Measurements from ENCODE around the gene TES.

Gene TES

DNA sequence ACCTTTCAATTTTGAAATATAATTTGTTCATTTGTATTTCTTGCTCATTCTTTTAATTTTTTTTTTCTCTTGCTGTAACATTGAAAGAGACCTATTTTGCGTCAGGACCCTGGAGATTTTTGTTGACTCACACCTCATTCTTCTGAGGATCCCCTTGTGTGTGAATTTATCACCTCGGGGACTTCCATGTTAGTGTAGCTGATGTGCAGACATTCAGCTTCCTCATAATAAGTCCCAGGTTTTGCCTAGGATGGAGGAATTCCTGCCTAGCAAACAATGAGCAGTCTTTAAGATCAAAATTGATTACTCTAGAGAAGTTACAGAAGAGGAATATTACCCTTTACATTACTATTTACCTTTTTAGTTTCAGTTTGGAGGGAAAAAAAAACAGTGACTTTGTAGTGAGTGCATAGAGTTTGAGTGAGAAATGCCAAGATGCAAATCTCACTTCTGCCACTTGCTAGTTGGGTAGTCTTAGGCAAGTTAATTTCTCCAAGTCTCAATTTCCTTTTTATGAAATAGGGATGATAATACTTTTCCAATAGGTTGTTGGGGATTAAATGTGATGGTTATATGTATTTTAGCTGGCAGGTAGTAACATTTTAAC lies 14.3 kb downstream of the TES start:
- Histone ChIP-seq H3K9me3 (ENCODE audit: control insufficient read depth, low read length) (no peaks in the 10 kb centered on the region), H3K4me3 (ENCODE audit: low read length) (no peak overlapping the region), H3K9ac (ENCODE audit: low read length) (no peak overlapping the region), H3K36me3 (ENCODE audit: control insufficient read depth, insufficient read depth, low read length, severe bottlenecking) (no peaks in the 10 kb centered on the region), H3K27me3 (replicated peaks; ENCODE audit: control insufficient read depth, insufficient read depth, low read length) (no peaks in the 10 kb centered on the region), H3K4me1 (ENCODE audit: control insufficient read depth, insufficient read depth, low read length) (peaks cover 23% of the 10 kb centered on the region)
- DNase-seq (ENCODE audit: low read depth): no peak

DNA sequence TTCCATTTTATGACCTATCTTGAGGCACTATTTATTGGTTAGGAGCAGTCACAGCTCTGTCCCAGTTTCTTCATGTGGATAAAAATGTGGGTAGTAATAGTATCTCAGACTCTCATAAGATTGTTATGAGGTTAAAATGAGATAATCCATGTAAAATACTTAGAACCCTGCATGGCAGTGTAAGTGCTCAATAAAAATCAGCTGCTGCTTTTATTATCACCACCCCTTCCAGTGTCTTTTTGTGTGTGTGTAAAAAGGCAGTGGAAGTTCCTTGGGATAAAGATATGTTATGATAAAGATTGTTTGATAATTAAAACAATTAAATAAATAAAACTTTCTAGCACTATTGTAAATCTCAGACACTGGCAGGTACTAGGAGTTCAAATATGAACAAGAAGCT lies 15.5 kb downstream of the TES start:
- no peak for DNase-seq (ENCODE audit: low read depth)
- H3K4me1 ChIP-seq (ENCODE audit: control insufficient read depth, insufficient read depth, low read length): peaks cover 36% of the 10 kb centered on the region
- no peaks in the 10 kb centered on the region for H3K27me3 ChIP-seq (replicated peaks; ENCODE audit: control insufficient read depth, insufficient read depth, low read length)
- no peak overlapping the region for H3K4me3 ChIP-seq (ENCODE audit: low read length)
- no peak overlapping the region for H3K9ac ChIP-seq (ENCODE audit: low read length)
- no peaks in the 10 kb centered on the region for H3K36me3 ChIP-seq (ENCODE audit: control insufficient read depth, insufficient read depth, low read length, severe bottlenecking)
- no peaks in the 10 kb centered on the region for H3K9me3 ChIP-seq (ENCODE audit: control insufficient read depth, low read length)

DNA sequence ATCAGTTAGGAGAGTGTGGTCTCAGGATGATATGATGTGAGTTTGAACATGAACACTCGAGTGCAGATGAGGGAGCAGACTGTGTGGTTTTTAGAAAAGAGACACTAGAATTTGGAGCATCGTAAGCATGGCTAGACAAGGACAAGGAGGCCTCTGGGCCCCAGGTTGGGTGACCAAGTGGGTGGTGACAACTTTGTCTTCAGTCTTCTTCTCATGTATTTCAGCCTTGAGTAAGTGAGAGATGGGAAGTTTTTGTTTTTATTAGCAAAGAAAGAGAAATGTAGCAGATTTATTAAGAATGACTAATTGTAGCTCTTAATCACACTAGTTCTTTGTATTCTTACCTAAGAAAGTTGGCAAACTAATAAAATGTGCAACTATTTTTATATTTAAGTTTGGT lies 16.3 kb downstream of the TES start:
- Histone ChIP-seq H3K9me3 (ENCODE audit: control insufficient read depth, low read length) (no peaks in the 10 kb centered on the region), H3K9ac (ENCODE audit: low read length) (no peak overlapping the region), H3K27me3 (replicated peaks; ENCODE audit: control insufficient read depth, insufficient read depth, low read length) (no peaks in the 10 kb centered on the region), H3K4me3 (ENCODE audit: low read length) (no peak overlapping the region), H3K4me1 (ENCODE audit: control insufficient read depth, insufficient read depth, low read length) (peaks cover 43% of the 10 kb centered on the region), H3K36me3 (ENCODE audit: control insufficient read depth, insufficient read depth, low read length, severe bottlenecking) (no peaks in the 10 kb centered on the region)
- no peak for DNase-seq (ENCODE audit: low read depth)

DNA sequence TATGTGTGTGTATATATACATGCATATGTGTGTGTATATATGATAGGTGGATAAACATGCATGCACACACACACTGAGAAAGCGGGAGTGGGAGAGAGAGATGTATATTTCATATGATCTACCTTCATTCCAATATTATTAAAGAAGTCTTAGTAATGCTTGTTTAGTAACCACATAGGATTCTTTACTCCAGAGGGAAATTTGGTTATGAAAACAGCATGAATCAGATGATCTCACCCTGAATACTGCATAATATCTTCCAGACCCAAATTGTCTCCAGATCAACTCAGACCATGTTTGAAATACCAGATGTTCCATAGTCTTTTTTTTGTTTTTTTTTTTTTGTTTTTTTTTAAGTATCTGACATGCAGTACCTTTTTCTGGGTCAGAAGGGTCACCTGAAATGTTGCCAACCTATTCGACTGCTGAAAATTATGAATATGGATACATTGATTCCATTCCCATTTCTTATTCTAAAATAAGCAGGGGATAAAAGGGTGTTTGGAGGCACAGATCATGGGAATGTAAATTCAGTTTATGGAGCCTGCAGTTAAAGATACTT lies 17.4 kb downstream of the TES start:
- peaks cover 54% of the 10 kb centered on the region for H3K4me1 ChIP-seq (ENCODE audit: control insufficient read depth, insufficient read depth, low read length)
- H3K4me3 ChIP-seq (ENCODE audit: low read length): peak overlapping the region; percentile 38
- no peaks in the 10 kb centered on the region for H3K36me3 ChIP-seq (ENCODE audit: control insufficient read depth, insufficient read depth, low read length, severe bottlenecking)
- H3K9ac ChIP-seq (ENCODE audit: low read length): no peak overlapping the region
- no peaks in the 10 kb centered on the region for H3K27me3 ChIP-seq (replicated peaks; ENCODE audit: control insufficient read depth, insufficient read depth, low read length)
- H3K9me3 ChIP-seq (ENCODE audit: control insufficient read depth, low read length): no peaks in the 10 kb centered on the region
- peak; percentile 93 for DNase-seq (ENCODE audit: low read depth)

DNA sequence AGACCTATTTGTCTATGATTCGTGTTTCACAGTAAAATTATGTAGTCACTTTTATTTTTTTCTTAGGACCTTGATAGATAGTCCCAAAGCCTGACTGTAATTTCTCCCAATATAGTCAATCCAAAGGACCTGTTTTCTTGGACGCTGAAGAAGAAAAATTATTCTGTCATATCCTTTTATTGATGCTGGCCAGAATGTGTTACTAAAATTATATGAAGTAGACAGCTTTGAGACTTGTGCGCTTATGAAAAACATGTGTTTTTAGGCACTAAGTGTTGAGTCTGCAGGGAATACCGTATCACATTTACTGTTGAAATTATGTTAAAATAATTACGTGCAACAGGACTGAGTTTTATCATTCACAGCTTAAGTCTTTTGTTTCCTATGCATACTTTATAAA lies 17.9 kb downstream of the TES start:
- DNase-seq (ENCODE audit: low read depth): no peak
- H3K9ac ChIP-seq (ENCODE audit: low read length): no peak overlapping the region
- no peaks in the 10 kb centered on the region for H3K36me3 ChIP-seq (ENCODE audit: control insufficient read depth, insufficient read depth, low read length, severe bottlenecking)
- no peak overlapping the region for H3K4me3 ChIP-seq (ENCODE audit: low read length)
- no peaks in the 10 kb centered on the region for H3K9me3 ChIP-seq (ENCODE audit: control insufficient read depth, low read length)
- H3K4me1 ChIP-seq (ENCODE audit: control insufficient read depth, insufficient read depth, low read length): peaks cover 58% of the 10 kb centered on the region
- H3K27me3 ChIP-seq (replicated peaks; ENCODE audit: control insufficient read depth, insufficient read depth, low read length): no peaks in the 10 kb centered on the region

DNA sequence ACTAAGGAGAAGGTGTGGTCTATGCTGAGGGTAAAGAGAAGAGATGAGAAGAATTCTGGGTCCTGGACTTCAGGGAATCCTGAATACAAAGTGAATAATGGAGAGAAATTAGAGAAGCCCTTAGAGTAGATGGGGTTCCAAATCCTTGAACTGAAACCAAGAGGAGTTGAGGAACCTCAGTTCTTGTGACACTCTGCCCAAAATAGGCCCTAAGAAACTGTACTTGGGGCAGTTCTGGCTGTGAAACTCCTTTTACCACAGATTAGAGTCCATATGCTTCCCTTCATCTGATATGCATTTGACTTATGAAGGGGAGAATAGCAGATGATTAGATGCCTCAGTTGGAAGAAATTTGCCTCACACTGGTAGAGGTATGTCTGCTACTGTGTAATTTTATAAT lies 19.0 kb downstream of the TES start:
- H3K4me3 ChIP-seq (ENCODE audit: low read length): no peak overlapping the region
- H3K4me1 ChIP-seq (ENCODE audit: control insufficient read depth, insufficient read depth, low read length): peaks cover 58% of the 10 kb centered on the region
- H3K27me3 ChIP-seq (replicated peaks; ENCODE audit: control insufficient read depth, insufficient read depth, low read length): no peaks in the 10 kb centered on the region
- no peaks in the 10 kb centered on the region for H3K36me3 ChIP-seq (ENCODE audit: control insufficient read depth, insufficient read depth, low read length, severe bottlenecking)
- DNase-seq (ENCODE audit: low read depth): no peak
- H3K9me3 ChIP-seq (ENCODE audit: control insufficient read depth, low read length): no peaks in the 10 kb centered on the region
- no peak overlapping the region for H3K9ac ChIP-seq (ENCODE audit: low read length)

DNA sequence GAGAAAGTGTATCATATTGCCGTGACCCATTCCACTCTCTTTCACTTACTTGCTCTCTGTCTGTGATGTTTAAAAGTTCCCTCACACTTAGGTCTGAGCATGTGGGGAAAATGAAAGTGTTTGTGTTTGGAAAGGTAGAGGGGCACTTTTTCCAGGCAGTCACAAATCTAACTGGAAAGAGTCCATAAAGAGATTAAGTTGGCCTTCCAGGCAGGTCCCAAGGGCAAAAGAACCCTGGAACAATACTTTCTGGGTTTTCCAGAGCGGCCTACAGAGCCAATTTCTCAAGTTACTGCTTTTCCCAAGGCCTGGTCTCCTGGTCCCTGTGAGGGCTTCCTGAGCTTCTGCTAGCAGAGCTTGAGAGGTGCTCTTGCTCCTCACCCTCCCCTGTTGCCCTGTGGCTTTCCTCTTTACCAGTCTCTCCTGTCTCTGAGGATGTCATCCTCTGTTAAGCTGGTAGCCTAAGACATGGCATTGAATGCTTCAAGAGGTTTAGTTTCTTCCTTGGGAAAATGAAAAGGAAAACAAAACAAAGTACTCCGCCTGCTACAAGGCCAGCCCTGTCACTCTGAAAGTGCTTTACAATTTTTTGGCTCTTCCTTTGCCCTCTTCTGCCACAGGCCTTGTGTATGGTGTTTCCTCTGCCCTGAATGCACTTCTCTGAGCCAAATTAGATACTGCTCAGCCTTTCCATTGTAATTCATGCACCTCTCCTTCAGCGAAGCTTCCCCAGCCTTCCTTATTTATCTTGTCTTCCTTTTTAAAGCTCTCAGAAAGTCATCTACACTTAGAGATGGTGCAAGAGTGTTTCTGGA lies 20.1 kb downstream of the TES start:
- Histone ChIP-seq H3K9ac (ENCODE audit: low read length) (no peak overlapping the region), H3K4me3 (ENCODE audit: low read length) (no peak overlapping the region), H3K9me3 (ENCODE audit: control insufficient read depth, low read length) (no peaks in the 10 kb centered on the region), H3K27me3 (replicated peaks; ENCODE audit: control insufficient read depth, insufficient read depth, low read length) (no peaks in the 10 kb centered on the region), H3K4me1 (ENCODE audit: control insufficient read depth, insufficient read depth, low read length) (peaks cover 58% of the 10 kb centered on the region), H3K36me3 (ENCODE audit: control insufficient read depth, insufficient read depth, low read length, severe bottlenecking) (no peaks in the 10 kb centered on the region)
- peak; percentile 42 for DNase-seq (ENCODE audit: low read depth)

DNA sequence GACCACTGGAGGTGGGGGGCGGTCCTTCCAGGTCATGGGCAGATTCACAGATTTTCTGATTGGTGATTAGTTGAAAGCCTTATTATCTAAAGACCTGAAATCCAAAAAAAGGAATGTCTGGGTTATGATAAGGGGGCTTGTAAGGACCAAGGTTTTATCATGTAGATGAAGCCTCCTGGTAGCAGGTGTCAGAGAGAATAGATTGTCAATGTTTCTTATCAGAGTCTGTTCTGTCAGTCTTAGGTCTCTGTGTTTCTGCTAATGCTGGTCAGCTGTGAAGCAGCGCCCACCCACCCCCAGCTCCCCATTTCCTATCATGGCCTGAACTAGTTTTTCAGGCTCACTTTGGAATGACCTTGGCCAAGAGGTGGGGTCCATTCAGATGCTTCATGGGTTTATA lies 21.2 kb downstream of the TES start:
- H3K36me3 ChIP-seq (ENCODE audit: control insufficient read depth, insufficient read depth, low read length, severe bottlenecking): no peaks in the 10 kb centered on the region
- H3K9ac ChIP-seq (ENCODE audit: low read length): no peak overlapping the region
- no peaks in the 10 kb centered on the region for H3K27me3 ChIP-seq (replicated peaks; ENCODE audit: control insufficient read depth, insufficient read depth, low read length)
- no peak overlapping the region for H3K4me3 ChIP-seq (ENCODE audit: low read length)
- H3K9me3 ChIP-seq (ENCODE audit: control insufficient read depth, low read length): no peaks in the 10 kb centered on the region
- no peak for DNase-seq (ENCODE audit: low read depth)
- peaks cover 57% of the 10 kb centered on the region for H3K4me1 ChIP-seq (ENCODE audit: control insufficient read depth, insufficient read depth, low read length)

DNA sequence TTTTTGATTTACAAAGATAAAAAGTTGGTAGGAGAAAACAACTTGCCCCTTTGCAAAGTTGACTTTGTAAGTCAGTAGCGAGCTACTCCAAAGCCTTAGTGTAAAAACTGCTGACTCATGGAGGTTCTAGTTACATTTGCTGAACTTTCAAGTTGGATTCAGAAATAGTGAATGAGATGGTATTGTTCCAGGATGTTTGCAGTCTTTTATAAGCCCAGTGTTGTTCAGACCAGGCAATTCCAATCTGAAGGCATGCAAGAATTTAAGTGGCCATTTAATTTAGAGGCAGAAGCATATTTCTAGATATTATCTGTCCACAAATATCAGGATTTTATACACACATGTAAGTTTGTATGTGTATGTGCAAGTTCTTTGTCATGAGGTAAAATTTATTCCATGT lies 21.6 kb downstream of the TES start:
- peak overlapping the region; percentile 4 for H3K9ac ChIP-seq (ENCODE audit: low read length)
- DNase-seq (ENCODE audit: low read depth): peak; percentile 68

DNA sequence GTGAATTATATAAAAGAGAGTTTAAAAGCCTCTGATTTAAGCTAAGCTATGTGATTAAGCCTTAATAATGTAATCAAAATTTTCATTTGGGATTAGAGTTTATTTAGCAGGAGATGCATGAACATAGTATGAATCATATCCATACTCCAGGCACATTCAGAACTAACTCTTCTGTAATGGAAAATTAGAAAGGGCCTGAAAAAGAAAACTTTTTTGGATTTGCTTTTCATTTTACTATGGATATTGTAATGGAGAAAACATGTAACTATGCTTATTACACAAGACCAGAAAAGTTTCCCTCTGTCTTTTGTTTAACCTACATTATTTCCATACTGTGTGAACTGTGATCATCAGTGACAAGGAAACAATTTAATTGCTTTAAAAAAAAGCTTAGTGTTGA lies 22.0 kb downstream of the TES start:
- no peaks in the 10 kb centered on the region for H3K9me3 ChIP-seq (ENCODE audit: control insufficient read depth, low read length)
- peaks cover 51% of the 10 kb centered on the region for H3K4me1 ChIP-seq (ENCODE audit: control insufficient read depth, insufficient read depth, low read length)
- peak; percentile 79 for DNase-seq (ENCODE audit: low read depth)
- H3K36me3 ChIP-seq (ENCODE audit: control insufficient read depth, insufficient read depth, low read length, severe bottlenecking): no peaks in the 10 kb centered on the region
- no peaks in the 10 kb centered on the region for H3K27me3 ChIP-seq (replicated peaks; ENCODE audit: control insufficient read depth, insufficient read depth, low read length)
- no peak overlapping the region for H3K4me3 ChIP-seq (ENCODE audit: low read length)
- peak overlapping the region; percentile 4 for H3K9ac ChIP-seq (ENCODE audit: low read length)

More for the DNA sequence above, 21.6 kb downstream of the TES start:
- Histone ChIP-seq H3K4me1 (ENCODE audit: control insufficient read depth, insufficient read depth, low read length) (peaks cover 54% of the 10 kb centered on the region), H3K27me3 (replicated peaks; ENCODE audit: control insufficient read depth, insufficient read depth, low read length) (no peaks in the 10 kb centered on the region), H3K9me3 (ENCODE audit: control insufficient read depth, low read length) (no peaks in the 10 kb centered on the region), H3K4me3 (ENCODE audit: low read length) (no peak overlapping the region), H3K36me3 (ENCODE audit: control insufficient read depth, insufficient read depth, low read length, severe bottlenecking) (no peaks in the 10 kb centered on the region)

DNA sequence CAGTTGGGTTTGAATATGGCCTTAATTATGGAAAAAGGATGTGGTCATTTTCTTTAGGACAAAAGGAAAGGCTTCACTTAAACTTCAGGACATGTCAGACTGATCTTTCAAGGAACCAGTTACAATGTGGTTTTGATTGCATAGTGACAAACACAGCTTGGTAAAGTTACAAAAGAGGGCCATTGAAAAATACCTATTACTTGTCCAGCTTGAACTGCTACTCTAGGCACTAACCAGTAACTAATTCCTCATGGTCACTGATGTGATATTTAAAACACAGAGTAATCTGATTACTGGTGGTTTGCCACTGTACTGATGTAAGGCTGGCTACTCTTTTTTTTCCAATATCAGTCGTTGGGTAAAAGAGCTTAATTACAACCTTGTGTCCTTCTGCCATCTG lies 22.6 kb downstream of the TES start:
- peak; percentile 46 for DNase-seq (ENCODE audit: low read depth)
- Histone ChIP-seq H3K4me1 (ENCODE audit: control insufficient read depth, insufficient read depth, low read length) (peaks cover 46% of the 10 kb centered on the region), H3K9me3 (ENCODE audit: control insufficient read depth, low read length) (no peaks in the 10 kb centered on the region), H3K36me3 (ENCODE audit: control insufficient read depth, insufficient read depth, low read length, severe bottlenecking) (no peaks in the 10 kb centered on the region), H3K9ac (ENCODE audit: low read length) (no peak overlapping the region), H3K4me3 (ENCODE audit: low read length) (no peak overlapping the region), H3K27me3 (replicated peaks; ENCODE audit: control insufficient read depth, insufficient read depth, low read length) (no peaks in the 10 kb centered on the region)

All from adipocyte (in vitro differentiated cells).